H1 (cell line): ENCODE results near the gene PHEX. TPM values are rescaled to one million over a fixed set of nuclear protein-coding genes. Genes with fewer than 3 reads are reported as not detected.

Experiments
- CTCF ChIA-PET: fragments of 300-600 bp; sonication (Branson Sonifier 250); formaldehyde crosslinking; loops from one replicate; lab custom pipeline; 2021; ENCODE audit not compliant: partially characterized antibody; lab: Charles Lee
- POLR2A ChIA-PET: fragments of 300-600 bp; sonication (Branson Sonifier 250); formaldehyde crosslinking; loops from one replicate; lab custom pipeline; 2021; ENCODE audit warnings: inconsistent platforms; ENCODE audit not compliant: partially characterized antibody; lab: Charles Lee
- DNase-seq, 2 experiments: peaks; one replicate each; pipeline versions ENCODE4 v3.0.0 to v3.0.0-alpha.2; 2010 to 2022; ENCODE audit warnings: low spot score in 2 of 2, low read depth in 1 of 2, mixed read lengths in 1 of 2
- FAIRE-seq: peaks from 2 replicates; lab custom pipeline; 2011; peaks lifted over from hg19 to GRCh38; lab: Jason Lieb, UNC
- H2AFZ ChIP-seq: 2 replicates; pipeline ENCODE4 v1.8.1; 2012; ENCODE audit warnings: low read length, inconsistent platforms
- H2AK5ac ChIP-seq: 2 replicates; pipeline ENCODE4 v1.6.1; 2013; ENCODE audit warnings: low read depth, low read length
- H2BK120ac ChIP-seq: replicated peaks from 2 replicates; pipeline ENCODE3; 2013; ENCODE audit warnings: low read depth, low read length, inconsistent platforms
- H2BK12ac ChIP-seq: 2 replicates; pipeline ENCODE4 v1.6.1; 2013; ENCODE audit warnings: low read depth, low read length
- H2BK15ac ChIP-seq: 2 replicates; pipeline ENCODE4 v1.6.1; 2013; ENCODE audit warnings: low read length
- H2BK20ac ChIP-seq: 2 replicates; pipeline ENCODE4 v1.6.1; 2013; ENCODE audit warnings: low read length
- H2BK5ac ChIP-seq: 2 replicates; pipeline ENCODE4 v1.6.1; 2013; ENCODE audit warnings: low read depth, low read length
- H3K14ac ChIP-seq: 2 replicates; pipeline ENCODE4 v1.6.1; 2013; ENCODE audit warnings: inconsistent platforms; ENCODE audit not compliant: insufficient read length
- H3K18ac ChIP-seq: 2 replicates; pipeline ENCODE4 v1.6.1; 2013; ENCODE audit warnings: low read length; ENCODE audit errors: extremely low read depth
- H3K23ac ChIP-seq: 2 replicates; pipeline ENCODE4 v1.6.1; 2013; ENCODE audit warnings: inconsistent platforms; ENCODE audit not compliant: insufficient read length
- H3K23me2 ChIP-seq: 2 replicates; pipeline ENCODE4 v1.6.1; 2013; ENCODE audit warnings: low read depth, low read length
- H3K27ac ChIP-seq: 2 replicates; pipeline ENCODE4 v1.6.1; 2011; ENCODE audit warnings: low read depth, low read length, inconsistent platforms
- H3K27me3 ChIP-seq, 4 experiments: replicated peaks in 1 of 4; 1 replicate in 1 of 4; 2 replicates in 3 of 4; pipeline versions ENCODE4 v1.6.1 to v1.8.1; 2011 to 2013; ENCODE audit warnings: low read length in 3 of 4, mild to moderate bottlenecking in 3 of 4, inconsistent platforms in 2 of 4, mixed read lengths in 2 of 4, moderate library complexity in 1 of 4; ENCODE audit not compliant: control insufficient read depth in 3 of 4, insufficient read depth in 3 of 4; ENCODE audit errors: extremely low read depth in 1 of 4
- H3K36me3 ChIP-seq, 4 experiments: 2 replicates each; pipeline versions ENCODE4 v1.6.1 to v1.8.1; 2011 to 2013; ENCODE audit warnings: mild to moderate bottlenecking in 4 of 4, low read length in 3 of 4, moderate library complexity in 2 of 4, control low read depth in 1 of 4, inconsistent platforms in 1 of 4; ENCODE audit not compliant: insufficient read depth in 4 of 4, control insufficient read depth in 2 of 4
- H3K4ac ChIP-seq: replicated peaks from 2 replicates; pipeline ENCODE3; 2013; ENCODE audit warnings: low read length, low read depth, mixed read lengths, inconsistent platforms; ENCODE audit not compliant: insufficient read length
- H3K4me1 ChIP-seq, 4 experiments: replicated peaks in 1 of 4; 1 replicate in 1 of 4; 2 replicates in 3 of 4; pipeline versions ENCODE4 v1.6.1 to v1.8.1; 2011 to 2013; ENCODE audit warnings: low read length in 3 of 4, inconsistent platforms in 2 of 4, mixed read lengths in 1 of 4; ENCODE audit not compliant: insufficient read depth in 4 of 4, control insufficient read depth in 3 of 4
- H3K4me2 ChIP-seq, 2 experiments: 2 replicates each; pipeline versions ENCODE4 v1.6.1 to v1.8.1; 2011 to 2013; ENCODE audit warnings: low read depth in 2 of 2, low read length in 2 of 2, control low read depth in 1 of 2, inconsistent platforms in 1 of 2, mild to moderate bottlenecking in 1 of 2; ENCODE audit not compliant: insufficient read depth in 1 of 2
- H3K4me3 ChIP-seq, 4 experiments: fragments of 200-600, 300-600 bp in 1 of 4; sonication (generic), shearing (Covaris generic), sonication (Bioruptor Twin) in 1 of 4; 2 replicates each; pipeline versions ENCODE4 v1.5.1 to v1.8.1; 2011 to 2016; ENCODE audit warnings: low read length in 4 of 4, low read depth in 3 of 4, control low read depth in 2 of 4, inconsistent platforms in 2 of 4, mild to moderate bottlenecking in 2 of 4, mixed read lengths in 1 of 4, moderate library complexity in 1 of 4; ENCODE audit not compliant: insufficient read depth in 2 of 4; ENCODE audit errors: extremely low read depth in 1 of 4
- H3K56ac ChIP-seq: replicated peaks from 2 replicates; pipeline ENCODE3; 2013; ENCODE audit warnings: low read depth, mild to moderate bottlenecking, mixed read lengths, low read length, inconsistent platforms; ENCODE audit not compliant: insufficient read length
- H3K79me1 ChIP-seq: 2 replicates; pipeline ENCODE4 v1.6.1; 2013; ENCODE audit warnings: low read depth, low read length, control low read depth
- H3K79me2 ChIP-seq, 2 experiments: 2 replicates each; pipeline versions ENCODE4 v1.6.1 to v1.8.1; 2012 to 2013; ENCODE audit warnings: low read length in 2 of 2, mild to moderate bottlenecking in 2 of 2, inconsistent platforms in 1 of 2; ENCODE audit not compliant: insufficient read depth in 2 of 2, control insufficient read depth in 1 of 2
- H3K9ac ChIP-seq, 4 experiments: replicated peaks in 1 of 4; 1 replicate in 1 of 4; 2 replicates in 3 of 4; pipeline versions ENCODE4 v1.6.1 to v1.8.1; 2011 to 2013; ENCODE audit warnings: low read depth in 3 of 4, low read length in 3 of 4, control low read depth in 2 of 4, mild to moderate bottlenecking in 2 of 4, moderate library complexity in 2 of 4, inconsistent platforms in 1 of 4; ENCODE audit errors: extremely low read depth in 1 of 4
- H3K9me3 ChIP-seq, 2 experiments: 2 replicates each; pipeline versions ENCODE4 v1.6.1 to v1.8.1; 2012 to 2013; ENCODE audit warnings: mild to moderate bottlenecking in 2 of 2, moderate library complexity in 2 of 2, control low read depth in 1 of 2, inconsistent platforms in 1 of 2, low read depth in 1 of 2, low read length in 1 of 2, mixed read lengths in 1 of 2; ENCODE audit not compliant: insufficient read depth in 2 of 2
- H4K20me1 ChIP-seq, 2 experiments: replicated peaks in 1 of 2; 2 replicates each; pipeline versions ENCODE3 to v1.8.1; 2011 to 2013; ENCODE audit warnings: inconsistent platforms in 2 of 2, low read length in 2 of 2, mild to moderate bottlenecking in 1 of 2; ENCODE audit not compliant: insufficient read depth in 2 of 2, control insufficient read depth in 1 of 2
- H4K5ac ChIP-seq: 2 replicates; pipeline ENCODE4 v1.6.1; 2013; ENCODE audit warnings: low read length, low read depth, mixed read lengths, inconsistent platforms; ENCODE audit not compliant: insufficient read length
- H4K8ac ChIP-seq: 2 replicates; pipeline ENCODE4 v1.8.0; 2013; ENCODE audit warnings: mild to moderate bottlenecking, moderate library complexity, low read length, inconsistent platforms; ENCODE audit not compliant: insufficient read depth; ENCODE audit errors: extremely low read depth
- H4K91ac ChIP-seq: replicated peaks from 2 replicates; pipeline ENCODE3; 2013; ENCODE audit warnings: low read length, mixed read lengths, inconsistent platforms; ENCODE audit not compliant: insufficient read length
- RAD21 ChIP-seq, 2 experiments: IDR thresholded peaks in 1 of 2; conservative IDR thresholded peaks in 1 of 2; 2 replicates each; pipeline ENCODE4 v1.6.1; 2011; ENCODE audit warnings: low read depth in 2 of 2, low read length in 2 of 2, improper control_type of control experiment in 1 of 2, inconsistent platforms in 1 of 2, mild to moderate bottlenecking in 1 of 2, moderate library complexity in 1 of 2
- RBBP5 ChIP-seq: IDR thresholded peaks from 2 replicates; pipeline ENCODE4 v1.7.1; 2012; ENCODE audit warnings: low read depth, mild to moderate bottlenecking, inconsistent platforms, low read length, moderate library complexity, borderline replicate concordance
- RFX5 ChIP-seq: IDR thresholded peaks from 2 replicates; pipeline ENCODE4 v1.6.1; 2011; ENCODE audit warnings: low read depth, low read length, improper control_type of control experiment, borderline replicate concordance
- WGBS, 2 experiments: shearing (Covaris generic) in 1 of 2; methylation state at CpG; one replicate each; pipeline versions ENCODE4 v1.1.6 to v1.1.7; 2013 to 2015; ENCODE audit warnings: low lambda C conversion rate in 2 of 2, mixed read lengths in 2 of 2, inconsistent platforms in 1 of 2, low coverage in 1 of 2, missing lambda C conversion rate in 1 of 2; ENCODE audit not compliant: insufficient replicate concordance in 2 of 2, insufficient coverage in 1 of 2, insufficient read length in 1 of 2; ENCODE audit errors: extremely low coverage in 1 of 2, missing lambda C conversion rate in 1 of 2; 5-methylcytosine and 5-hydroxymethylcytosine counted together
- polyA plus RNA-seq, 7 experiments: library from polyadenylated mRNA; depleted of rRNA in 3 of 7; stranded (reverse) in 5 of 7; unstranded in 2 of 7; fragments of >200 nt in 5 of 7; fragments of 200-250 nt in 2 of 7; gene quantifications; 1 replicate in 5 of 7; 2 replicates in 1 of 7; 4 replicates in 1 of 7; pipeline versions ENCODE4 v1.2.1 to v1.2.3, GENCODE V29; 2011 to 2013; ENCODE audit warnings: missing spikeins in 2 of 7, mixed read lengths in 2 of 7
- total RNA-seq: library from RNA; stranded (reverse); fragmentation: NEBNext Ultra II Directional; extraction: Animal tissue kit (Norgen Biotek cat#: 25700); gene quantifications from 2 replicates; pipeline ENCODE4 v1.2.1, GENCODE V29; 2021
- TF ChIP-seq, protein P1 (sequence below): IDR thresholded peaks from 2 replicates; pipeline ENCODE4 v1.6.1; 2011; ENCODE audit warnings: low read length, improper control_type of control experiment

PHEX gene
- total and polyA plus RNA-seq, 2 of the 8 experiments (the other 6 are each of a cell fraction or from before 2014, with no cell fraction given): 0.03 to 0.11 TPM

DNA sequence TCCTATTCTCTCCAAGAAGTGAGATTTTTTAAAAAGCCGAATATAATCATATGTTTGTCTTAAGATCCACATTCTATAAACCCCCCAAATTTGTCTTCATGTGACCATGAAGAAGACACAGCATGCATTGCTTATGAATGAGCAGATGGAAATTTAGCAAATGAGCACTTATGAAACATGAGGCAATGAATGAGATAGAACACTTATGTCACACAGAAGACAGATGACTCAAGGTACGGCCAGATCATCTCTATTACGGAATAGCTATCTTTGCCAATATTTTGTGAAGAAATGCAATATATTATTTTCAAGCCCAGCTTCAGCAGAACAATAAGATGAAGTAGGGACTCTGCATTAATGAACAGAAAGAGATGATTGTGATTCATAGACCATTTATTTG lies 21.4 kb downstream of the PHEX start:
- no peaks in the 10 kb centered on the region for H3K23me2 ChIP-seq
- ChIA-PET POLR2A (no interaction called here), CTCF (no interaction called here)
- no peak for TF ChIP-seq RBBP5
- TF ChIP-seq, protein P1, sequence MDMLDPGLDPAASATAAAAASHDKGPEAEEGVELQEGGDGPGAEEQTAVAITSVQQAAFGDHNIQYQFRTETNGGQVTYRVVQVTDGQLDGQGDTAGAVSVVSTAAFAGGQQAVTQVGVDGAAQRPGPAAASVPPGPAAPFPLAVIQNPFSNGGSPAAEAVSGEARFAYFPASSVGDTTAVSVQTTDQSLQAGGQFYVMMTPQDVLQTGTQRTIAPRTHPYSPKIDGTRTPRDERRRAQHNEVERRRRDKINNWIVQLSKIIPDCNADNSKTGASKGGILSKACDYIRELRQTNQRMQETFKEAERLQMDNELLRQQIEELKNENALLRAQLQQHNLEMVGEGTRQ: no peak
- no peak for TF ChIP-seq RFX5
- TF ChIP-seq RAD21 (IDR thresholded peaks at IDR 0.05 in 1 of 2, conservative IDR thresholded peaks at IDR 0.05 in 1 of 2; ENCODE audit: low read depth in 2 of 2, low read length in 2 of 2): no peak
- DNase-seq (no peak), FAIRE-seq (no peak)
- no peak overlapping the region for H3K4me2 ChIP-seq
- WGBS, 2 experiments: 97% methylated on average over 3 of the region's 3 CpGs; no CpG with 5 or more reads in 1 of the 2 experiments
- H3K27ac ChIP-seq: no peak overlapping the region
- H3K4me1 ChIP-seq: no peaks in the 10 kb centered on the region
- H3K4me3 ChIP-seq: no peak overlapping the region
- no peaks in the 10 kb centered on the region for H4K20me1 ChIP-seq
- no peak overlapping the region for H3K4ac ChIP-seq
- H3K79me1 ChIP-seq: no peaks in the 10 kb centered on the region
- no peak overlapping the region for H4K5ac ChIP-seq
- no peak overlapping the region for H2BK120ac ChIP-seq
- H4K91ac ChIP-seq: no peak overlapping the region
- H3K14ac ChIP-seq: no peak overlapping the region
- no peak overlapping the region for H2BK12ac ChIP-seq
- no peaks in the 10 kb centered on the region for H3K79me2 ChIP-seq
- H3K18ac ChIP-seq: no peak overlapping the region
- no peaks in the 10 kb centered on the region for H3K27me3 ChIP-seq
- H3K56ac ChIP-seq: no peak overlapping the region
- no peak overlapping the region for H2AK5ac ChIP-seq
- no peaks in the 10 kb centered on the region for H3K36me3 ChIP-seq
- H3K9ac ChIP-seq: no peak overlapping the region
- no peaks in the 10 kb centered on the region for H3K9me3 ChIP-seq
- H3K23ac ChIP-seq: no peak overlapping the region
- H2BK20ac ChIP-seq: no peak overlapping the region
- H2BK15ac ChIP-seq: no peak overlapping the region
- no peak overlapping the region for H2BK5ac ChIP-seq
- H2AFZ ChIP-seq: no peak overlapping the region
- H4K8ac ChIP-seq: no peak overlapping the region
